Hepatocyte (in vitro differentiated cells): Measurements from ENCODE around the gene ROBO1. TPM values are rescaled to one million over a fixed set of nuclear protein-coding genes. Genes with fewer than 3 reads are reported as not detected.

Experiments used
- DNase-seq: peaks from one replicate; pipeline ENCODE4 v3.0.0-alpha.2; 2016; ENCODE audit warnings: low spot score
- H2AFZ ChIP-seq: fragments of 200-600 bp; sonication (generic); 2 replicates; pipeline ENCODE4 v1.6.0; 2016; ENCODE audit warnings: antibody characterized with exemption, mild to moderate bottlenecking
- H3K27ac ChIP-seq: fragments of 200-600 bp; sonication (generic); 2 replicates; pipeline ENCODE4 v1.5.1; 2016; ENCODE audit warnings: mild to moderate bottlenecking
- H3K27me3 ChIP-seq: fragments of 200-600 bp; sonication (generic); 2 replicates; pipeline ENCODE4 v1.6.1; 2016
- H3K36me3 ChIP-seq: fragments of 200-600 bp; sonication (generic); replicated peaks from 2 replicates; pipeline ENCODE4 v1.5.1; 2016; ENCODE audit warnings: low read depth; ENCODE audit not compliant: insufficient read depth
- H3K4me1 ChIP-seq: fragments of 200-600 bp; sonication (generic); 2 replicates; pipeline ENCODE4 v1.5.1; 2016; ENCODE audit warnings: mild to moderate bottlenecking, moderate library complexity; ENCODE audit not compliant: insufficient read depth
- H3K4me2 ChIP-seq: fragments of 200-600 bp; sonication (generic); 2 replicates; pipeline ENCODE4 v1.6.0; 2016
- H3K4me3 ChIP-seq: fragments of 200-600 bp; sonication (generic); 2 replicates; pipeline ENCODE4 v1.5.1; 2016; ENCODE audit warnings: mild to moderate bottlenecking
- H3K79me2 ChIP-seq: fragments of 200-600 bp; sonication (generic); 2 replicates; pipeline ENCODE4 v1.6.0; 2017; ENCODE audit warnings: mild to moderate bottlenecking
- H3K9me2 ChIP-seq: fragments of 200-600 bp; sonication (generic); replicated peaks from 2 replicates; pipeline ENCODE4 v1.6.0; 2017; ENCODE audit warnings: mild to moderate bottlenecking; ENCODE audit not compliant: insufficient read depth
- H3K9me3 ChIP-seq: fragments of 200-600 bp; sonication (generic); 2 replicates; pipeline ENCODE4 v1.5.1; 2016; ENCODE audit warnings: low read depth, mild to moderate bottlenecking
- H4K20me1 ChIP-seq: fragments of 200-600 bp; sonication (generic); 2 replicates; pipeline ENCODE4 v1.6.0; 2016; ENCODE audit warnings: mild to moderate bottlenecking; ENCODE audit not compliant: insufficient read depth, poor library complexity, severe bottlenecking
- CTCF ChIP-seq: fragments of 200-600 bp; sonication (generic); IDR thresholded peaks from 2 replicates; pipeline ENCODE4 v1.5.1; 2016; ENCODE audit warnings: antibody characterized with exemption, mild to moderate bottlenecking; ENCODE audit not compliant: poor library complexity
- EZH2 ChIP-seq: fragments of 200-600 bp; sonication (generic); IDR thresholded peaks from 2 replicates; pipeline ENCODE4 v1.6.1; 2016; ENCODE audit warnings: antibody characterized with exemption, mild to moderate bottlenecking, borderline replicate concordance
- EZH2phosphoT487 ChIP-seq: fragments of 200-600 bp; sonication (generic); IDR thresholded peaks from one replicate; pipeline ENCODE4 v1.6.1; 2018; ENCODE audit warnings: antibody characterized with exemption, mild to moderate bottlenecking, low read depth, moderate library complexity; ENCODE audit not compliant: unreplicated experiment, severe bottlenecking
- WGBS: methylation state at CpG from one replicate; pipeline ENCODE4 v1.1.6; 2016; ENCODE audit warnings: low lambda C conversion rate; ENCODE audit errors: missing lambda C conversion rate; 5-methylcytosine and 5-hydroxymethylcytosine counted together
- polyA plus RNA-seq: library from polyadenylated mRNA; unstranded; fragments of >200 nt; fragmentation: Nextera tagmentation; extraction: Ambion mirVana; gene quantifications from 2 replicates; pipeline ENCODE4 v1.2.1, GENCODE V29; 2016
- total RNA-seq: library from RNA; depleted of rRNA; stranded (reverse); fragments of >200 nt; gene quantifications from 2 replicates; pipeline ENCODE4 v1.2.3, GENCODE V29; 2014

ROBO1 gene
- total and polyA plus RNA-seq, 2 experiments from 2014 or later = 13.6 to 44.3 TPM

- Histone ChIP-seq H3K9me3 (no peaks in the 10 kb centered on the region), H3K27ac (no peak overlapping the region), H4K20me1 (no peaks in the 10 kb centered on the region), H2AFZ (no peak overlapping the region), H3K4me1 (no peaks in the 10 kb centered on the region), H3K4me3 (no peak overlapping the region), H3K27me3 (no peaks in the 10 kb centered on the region), H3K79me2 (no peaks in the 10 kb centered on the region), H3K4me2 (no peak overlapping the region), H3K9me2 (no peaks in the 10 kb centered on the region), H3K36me3 (no peaks in the 10 kb centered on the region)
- no peak for DNase-seq
- WGBS = 95% methylated on average over 1 of the region's 1 CpG
- TF ChIP-seq CTCF (no peak), EZH2 (no peak), EZH2phosphoT487 (no peak)
Observed at GRCh38 chr3:79258479-79258878, 509.3 kb downstream of the ROBO1 start.

- H3K27ac ChIP-seq = no peak overlapping the region
- 87% methylated on average over 1 of the region's 1 CpG for WGBS
- TF ChIP-seq EZH2phosphoT487 (no peak), EZH2 (no peak), CTCF (no peak)
Observed at GRCh38 chr3:79257791-79258190, 510.0 kb downstream of the ROBO1 start.

GRCh38 chr3:79255702-79256101 is 512.1 kb downstream of the ROBO1 start:
- Histone ChIP-seq H3K4me2 (no peak overlapping the region), H3K36me3 (no peaks in the 10 kb centered on the region), H3K27me3 (no peaks in the 10 kb centered on the region), H3K9me3 (no peaks in the 10 kb centered on the region), H3K4me1 (no peaks in the 10 kb centered on the region), H3K27ac (no peak overlapping the region), H4K20me1 (no peaks in the 10 kb centered on the region), H3K79me2 (no peaks in the 10 kb centered on the region), H3K4me3 (no peak overlapping the region), H3K9me2 (no peaks in the 10 kb centered on the region), H2AFZ (no peak overlapping the region)
- 96% methylated on average over 2 of the region's 2 CpGs for WGBS
- TF ChIP-seq CTCF = no peak
- no peak for TF ChIP-seq EZH2
- no peak for TF ChIP-seq EZH2phosphoT487
- DNase-seq = no peak

More at GRCh38 chr3:79257791-79258190, 510.0 kb downstream of the ROBO1 start:
- no peaks in the 10 kb centered on the region for H4K20me1 ChIP-seq
- no peak overlapping the region for H3K4me3 ChIP-seq
- DNase-seq = no peak
- H3K36me3 ChIP-seq = no peaks in the 10 kb centered on the region
- no peaks in the 10 kb centered on the region for H3K9me2 ChIP-seq
- no peak overlapping the region for H3K4me2 ChIP-seq
- no peaks in the 10 kb centered on the region for H3K27me3 ChIP-seq
- no peaks in the 10 kb centered on the region for H3K4me1 ChIP-seq
- no peaks in the 10 kb centered on the region for H3K9me3 ChIP-seq
- H2AFZ ChIP-seq = no peak overlapping the region
- H3K79me2 ChIP-seq = no peaks in the 10 kb centered on the region

GRCh38 chr3:79255292-79255691 is 512.5 kb downstream of the ROBO1 start:
- H4K20me1 ChIP-seq = no peaks in the 10 kb centered on the region
- TF ChIP-seq EZH2phosphoT487 = no peak
- no peak for TF ChIP-seq CTCF
- no peak for TF ChIP-seq EZH2
- DNase-seq = no peak
- H3K9me3 ChIP-seq = no peaks in the 10 kb centered on the region
- H3K36me3 ChIP-seq = no peaks in the 10 kb centered on the region
- H2AFZ ChIP-seq = no peak overlapping the region
- H3K27me3 ChIP-seq = no peaks in the 10 kb centered on the region
- 92% methylated on average over 5 of the region's 5 CpGs for WGBS
- no peak overlapping the region for H3K4me3 ChIP-seq
- H3K4me1 ChIP-seq = no peaks in the 10 kb centered on the region
- H3K4me2 ChIP-seq = no peak overlapping the region
- no peak overlapping the region for H3K27ac ChIP-seq
- no peaks in the 10 kb centered on the region for H3K9me2 ChIP-seq
- H3K79me2 ChIP-seq = no peaks in the 10 kb centered on the region
